Left ventricle myocardium inferior (tissue), 1 donor: ENCODE results near the gene VAPB. TPM values are rescaled to one million over a fixed set of nuclear protein-coding genes. Genes with fewer than 3 reads are reported as not detected.

Source experiments
- DNase-seq: peaks from one replicate; pipeline ENCODE4 v3.0.0-alpha.2; 2020
- H3K27ac ChIP-seq: fragments of 200-600 bp; replicated peaks from 2 replicates; pipeline ENCODE4 v1.8.0; 2021
- H3K27me3 ChIP-seq: fragments of 200-600 bp; 2 replicates; pipeline ENCODE4 v1.8.0; 2021; ENCODE audit warnings: low read depth
- H3K36me3 ChIP-seq: fragments of 200-600 bp; 2 replicates; pipeline ENCODE4 v1.8.0; 2021
- H3K4me1 ChIP-seq: fragments of 200-600 bp; 2 replicates; pipeline ENCODE4 v1.8.0; 2021
- H3K4me3 ChIP-seq: fragments of 200-600 bp; 2 replicates; pipeline ENCODE4 v1.8.0; 2021; ENCODE audit warnings: mild to moderate bottlenecking, moderate library complexity
- H3K9me3 ChIP-seq: fragments of 200-600 bp; replicated peaks from 2 replicates; pipeline ENCODE4 v1.8.0; 2021
- CTCF ChIP-seq: fragments of 200-600 bp; IDR thresholded peaks from 2 replicates; pipeline ENCODE4 v1.8.0; 2021; ENCODE audit warnings: antibody characterized with exemption, mild to moderate bottlenecking, borderline replicate concordance
- intact Hi-C: fragments of 100-400 bp; cut with micrococcal nuclease; formaldehyde crosslinking; loops from one replicate; pipeline ENCODE4 v1.11.0; 2022
- total RNA-seq: library from RNA; stranded (reverse); fragmentation: NEBNext Ultra II Directional; extraction: Animal tissue kit (Norgen Biotek cat#: 25700); gene quantifications from one replicate; pipeline ENCODE4 v1.2.1, GENCODE V29; 2021
- donor health status: DM: no; HTN: yes; CAD: no; lungs with severe emphysema.

The VAPB gene
- total RNA-seq, 1 donor from 2014 or later = 72.6 TPM

DNA sequence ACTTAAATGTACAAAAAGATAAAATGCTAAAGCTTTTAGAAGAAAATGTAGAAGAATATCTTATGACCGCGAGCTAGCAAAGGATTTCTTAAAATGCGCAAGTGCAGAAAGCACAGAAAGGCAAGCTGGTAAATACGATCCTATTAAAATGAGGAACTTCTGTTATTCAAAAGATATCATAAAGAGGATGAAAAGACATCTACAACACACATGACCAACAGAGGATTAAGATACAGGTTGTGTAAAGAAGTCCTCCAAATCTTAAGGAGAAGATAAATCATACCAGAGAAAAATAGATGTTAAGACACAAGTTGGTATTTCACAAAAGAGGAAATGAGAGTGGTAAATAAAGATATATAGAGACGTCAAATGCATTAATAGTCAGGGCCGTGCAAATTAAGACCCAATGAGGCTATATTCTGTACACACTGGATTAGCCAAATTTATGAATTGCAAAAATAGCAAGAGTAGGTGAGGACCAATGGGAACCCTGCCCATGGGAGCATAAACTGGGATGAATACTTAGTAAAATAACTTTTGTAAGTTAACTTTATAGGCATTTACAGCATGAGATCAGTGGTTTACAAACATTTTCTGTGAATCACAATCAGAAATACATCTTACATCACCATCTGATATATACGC lies 103.2 kb downstream of the VAPB start:
- Histone ChIP-seq H3K4me1 (no peaks in the 10 kb centered on the region), H3K9me3 (peaks cover 31% of the 10 kb centered on the region), H3K4me3 (no peak overlapping the region), H3K36me3 (no peaks in the 10 kb centered on the region), H3K27me3 (no peaks in the 10 kb centered on the region), H3K27ac (no peak overlapping the region)
- TF ChIP-seq CTCF = no peak
- DNase-seq = no peak
- intact Hi-C loops = no loop called here

DNA sequence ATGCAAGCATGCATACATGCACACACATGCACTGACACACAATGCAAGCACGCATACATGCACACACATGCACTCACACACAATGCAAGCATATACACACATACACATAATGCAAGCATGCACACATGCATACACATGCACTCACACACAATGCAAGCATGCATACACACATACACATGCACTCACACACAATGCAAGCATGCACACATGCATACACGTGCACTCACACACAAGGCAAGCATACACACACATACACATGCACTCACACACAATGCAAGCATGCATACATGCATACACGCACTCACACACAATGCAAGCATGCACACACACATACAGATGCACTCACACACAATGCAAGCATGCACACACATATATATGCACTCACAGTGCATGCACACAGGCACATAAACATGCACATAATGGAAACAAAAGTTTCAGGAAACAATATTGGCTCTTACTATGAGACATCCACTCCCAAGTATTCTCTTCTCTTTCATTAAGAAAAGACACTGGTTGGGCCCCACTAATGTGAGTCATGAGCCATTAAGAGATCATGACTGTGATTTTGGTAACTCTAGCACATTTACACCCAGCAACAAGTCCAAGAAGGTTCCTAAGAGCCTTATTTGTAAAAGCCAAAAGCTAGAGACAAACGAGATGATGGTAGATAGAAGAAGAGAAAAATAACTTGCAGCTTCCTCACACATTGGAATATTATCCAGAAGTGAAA lies 103.9 kb downstream of the VAPB start:
- H3K4me1 ChIP-seq = no peaks in the 10 kb centered on the region
- no peak for TF ChIP-seq CTCF
- H3K27ac ChIP-seq = no peak overlapping the region
- H3K27me3 ChIP-seq = no peaks in the 10 kb centered on the region
- DNase-seq = no peak
- intact Hi-C loops = no loop called here
- H3K4me3 ChIP-seq = no peak overlapping the region
- peaks cover 24% of the 10 kb centered on the region for H3K9me3 ChIP-seq
- H3K36me3 ChIP-seq = no peaks in the 10 kb centered on the region

DNA sequence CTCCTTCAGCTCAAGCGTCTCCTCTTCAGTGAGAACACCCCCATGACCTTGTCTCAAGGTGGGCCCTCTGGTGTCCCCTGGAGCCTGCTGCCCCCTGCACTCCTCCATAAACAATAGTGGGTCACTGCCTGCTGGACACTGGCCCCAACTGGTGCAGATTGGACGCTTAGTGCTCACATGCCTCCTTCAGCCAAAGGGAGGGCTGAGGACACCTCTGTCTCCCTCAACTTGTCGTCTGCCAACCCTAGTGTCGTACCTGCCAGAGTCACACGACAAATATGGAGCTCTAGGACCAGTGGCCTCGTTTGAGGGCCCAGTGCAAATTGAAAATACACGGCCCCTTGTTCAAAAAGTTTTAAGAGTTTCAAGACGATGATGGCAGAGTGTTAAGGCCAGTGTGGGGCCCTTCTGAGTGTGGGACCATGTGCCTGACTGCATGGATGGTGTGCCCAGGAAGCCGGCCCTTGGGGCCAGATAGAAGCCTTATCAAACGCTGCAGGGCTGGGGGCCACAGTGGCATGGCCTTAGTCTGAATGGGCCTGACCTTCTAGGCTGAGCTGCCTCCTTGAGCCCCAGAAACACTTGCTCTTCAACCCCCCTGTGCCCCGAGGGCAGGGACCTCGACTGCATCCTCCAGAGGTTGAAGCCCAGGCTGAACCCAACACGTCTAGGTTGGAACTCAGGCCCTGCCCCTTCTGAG lies 106.0 kb downstream of the VAPB start:
- Histone ChIP-seq H3K36me3 (no peaks in the 10 kb centered on the region), H3K4me3 (no peak overlapping the region), H3K27ac (no peak overlapping the region), H3K27me3 (no peaks in the 10 kb centered on the region), H3K9me3 (peaks cover 7% of the 10 kb centered on the region), H3K4me1 (no peaks in the 10 kb centered on the region)
- intact Hi-C loops = no loop called here
- TF ChIP-seq CTCF = no peak
- DNase-seq = no peak

- H3K36me3 ChIP-seq = no peaks in the 10 kb centered on the region
- no peak overlapping the region for H3K27ac ChIP-seq
- H3K4me3 ChIP-seq = no peak overlapping the region
- DNase-seq = no peak
- intact Hi-C loops = no loop called here
- no peak for TF ChIP-seq CTCF
- peaks cover under 1% of the 10 kb centered on the region for H3K9me3 ChIP-seq
- no peaks in the 10 kb centered on the region for H3K4me1 ChIP-seq
- no peaks in the 10 kb centered on the region for H3K27me3 ChIP-seq
Observed at GRCh38 chr20:58495623-58496428, 106.8 kb downstream of the VAPB start.

DNA sequence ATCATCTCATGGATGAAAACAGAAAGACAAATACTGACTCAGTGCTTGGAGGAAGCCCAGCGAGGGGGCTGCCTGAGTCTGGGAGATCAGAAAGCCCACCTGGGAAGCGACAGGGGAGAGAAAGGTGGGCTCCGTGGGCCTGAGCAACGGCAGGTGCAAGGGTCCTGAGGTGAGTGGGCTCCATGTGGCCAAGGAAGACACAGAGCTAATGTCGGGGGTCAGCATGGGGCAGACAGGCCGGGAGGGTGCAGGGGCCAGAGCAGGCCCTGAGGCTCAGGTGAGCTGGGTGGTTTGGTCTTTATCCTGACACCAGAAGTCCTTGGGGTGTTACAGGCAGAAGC lies 107.4 kb downstream of the VAPB start:
- Histone ChIP-seq H3K9me3 (peaks cover 6% of the 10 kb centered on the region), H3K27ac (no peak overlapping the region), H3K36me3 (no peaks in the 10 kb centered on the region), H3K4me3 (no peak overlapping the region), H3K27me3 (no peaks in the 10 kb centered on the region), H3K4me1 (no peaks in the 10 kb centered on the region)
- intact Hi-C loops = no loop called here
- no peak for DNase-seq
- no peak for TF ChIP-seq CTCF
